Hepatocyte (in vitro differentiated cells): ENCODE data around the gene ACSS2. TPM values are rescaled to one million over a fixed set of nuclear protein-coding genes. Genes with fewer than 3 reads are reported as not detected.
A peak's percentile ranks its signal among the peaks of the same experiment; 100 is the strongest.

Experiments
- DNase-seq: peaks from one replicate; pipeline ENCODE4 v3.0.0-alpha.2; 2016; ENCODE audit warnings: low spot score
- H2AFZ ChIP-seq: fragments of 200-600 bp; sonication (generic); 2 replicates; pipeline ENCODE4 v1.6.0; 2016; ENCODE audit warnings: antibody characterized with exemption, mild to moderate bottlenecking
- H3K27ac ChIP-seq: fragments of 200-600 bp; sonication (generic); 2 replicates; pipeline ENCODE4 v1.5.1; 2016; ENCODE audit warnings: mild to moderate bottlenecking
- H3K27me3 ChIP-seq: fragments of 200-600 bp; sonication (generic); 2 replicates; pipeline ENCODE4 v1.6.1; 2016
- H3K36me3 ChIP-seq: fragments of 200-600 bp; sonication (generic); replicated peaks from 2 replicates; pipeline ENCODE4 v1.5.1; 2016; ENCODE audit warnings: low read depth; ENCODE audit not compliant: insufficient read depth
- H3K4me1 ChIP-seq: fragments of 200-600 bp; sonication (generic); 2 replicates; pipeline ENCODE4 v1.5.1; 2016; ENCODE audit warnings: mild to moderate bottlenecking, moderate library complexity; ENCODE audit not compliant: insufficient read depth
- H3K4me2 ChIP-seq: fragments of 200-600 bp; sonication (generic); 2 replicates; pipeline ENCODE4 v1.6.0; 2016
- H3K4me3 ChIP-seq: fragments of 200-600 bp; sonication (generic); 2 replicates; pipeline ENCODE4 v1.5.1; 2016; ENCODE audit warnings: mild to moderate bottlenecking
- H3K79me2 ChIP-seq: fragments of 200-600 bp; sonication (generic); 2 replicates; pipeline ENCODE4 v1.6.0; 2017; ENCODE audit warnings: mild to moderate bottlenecking
- H3K9me2 ChIP-seq: fragments of 200-600 bp; sonication (generic); replicated peaks from 2 replicates; pipeline ENCODE4 v1.6.0; 2017; ENCODE audit warnings: mild to moderate bottlenecking; ENCODE audit not compliant: insufficient read depth
- H3K9me3 ChIP-seq: fragments of 200-600 bp; sonication (generic); 2 replicates; pipeline ENCODE4 v1.5.1; 2016; ENCODE audit warnings: low read depth, mild to moderate bottlenecking
- H4K20me1 ChIP-seq: fragments of 200-600 bp; sonication (generic); 2 replicates; pipeline ENCODE4 v1.6.0; 2016; ENCODE audit warnings: mild to moderate bottlenecking; ENCODE audit not compliant: insufficient read depth, poor library complexity, severe bottlenecking
- CTCF ChIP-seq: fragments of 200-600 bp; sonication (generic); IDR thresholded peaks from 2 replicates; pipeline ENCODE4 v1.5.1; 2016; ENCODE audit warnings: antibody characterized with exemption, mild to moderate bottlenecking; ENCODE audit not compliant: poor library complexity
- EZH2 ChIP-seq: fragments of 200-600 bp; sonication (generic); IDR thresholded peaks from 2 replicates; pipeline ENCODE4 v1.6.1; 2016; ENCODE audit warnings: antibody characterized with exemption, mild to moderate bottlenecking, borderline replicate concordance
- EZH2phosphoT487 ChIP-seq: fragments of 200-600 bp; sonication (generic); IDR thresholded peaks from one replicate; pipeline ENCODE4 v1.6.1; 2018; ENCODE audit warnings: antibody characterized with exemption, mild to moderate bottlenecking, low read depth, moderate library complexity; ENCODE audit not compliant: unreplicated experiment, severe bottlenecking
- WGBS: methylation state at CpG from one replicate; pipeline ENCODE4 v1.1.6; 2016; ENCODE audit warnings: low lambda C conversion rate; ENCODE audit errors: missing lambda C conversion rate; 5-methylcytosine and 5-hydroxymethylcytosine counted together
- polyA plus RNA-seq: library from polyadenylated mRNA; unstranded; fragments of >200 nt; fragmentation: Nextera tagmentation; extraction: Ambion mirVana; gene quantifications from 2 replicates; pipeline ENCODE4 v1.2.1, GENCODE V29; 2016
- total RNA-seq: library from RNA; depleted of rRNA; stranded (reverse); fragments of >200 nt; gene quantifications from 2 replicates; pipeline ENCODE4 v1.2.3, GENCODE V29; 2014

ACSS2 gene
- total and polyA plus RNA-seq, 2 experiments from 2014 or later, result 52.0 to 59.5 TPM

GRCh38 chr20:34955231-34956040, 79.0 kb downstream of the ACSS2 start, which contains the start of the genes GSS and MYH7B:
Gene GSS (minus strand): TSS chr20:34955806. CDS start chr20:34951852, 3,954 bp downstream.
Gene MYH7B (plus strand): TSS chr20:34955868. CDS start chr20:34978006, 22,138 bp downstream.
- Histone ChIP-seq H3K4me3 (peak within 1 kb of the TSS; percentile 53), H3K4me2 (peak within 1 kb of the TSS; percentile 88), H3K27me3 (no peaks in the 10 kb centered on the region), H3K4me1 (peaks cover 11% of the 10 kb centered on the region), H4K20me1 (no peaks in the 10 kb centered on the region), H3K79me2 (peaks cover 8% of the 10 kb centered on the region), H3K36me3 (no peaks in the 10 kb centered on the region), H2AFZ (peak within 1 kb of the TSS; percentile 73), H3K9me2 (no peaks in the 10 kb centered on the region), H3K27ac (peak within 1 kb of the TSS; percentile 88), H3K9me3 (no peaks in the 10 kb centered on the region)
- 1% methylated on average over 55 of the region's 62 CpGs for WGBS
- peak; percentile 98 for DNase-seq
- TF ChIP-seq EZH2phosphoT487 (no peak), CTCF (peak; percentile 55), EZH2 (no peak)

- H2AFZ ChIP-seq, result peak overlapping the region; percentile 65
- H3K9me2 ChIP-seq, result no peaks in the 10 kb centered on the region
- peak overlapping the region; percentile 88 for H3K27ac ChIP-seq
- peak overlapping the region; percentile 88 for H3K4me2 ChIP-seq
- H3K4me3 ChIP-seq, result no peak overlapping the region
- H3K27me3 ChIP-seq, result no peaks in the 10 kb centered on the region
- no peaks in the 10 kb centered on the region for H3K9me3 ChIP-seq
- no peaks in the 10 kb centered on the region for H4K20me1 ChIP-seq
- TF ChIP-seq CTCF (no peak), EZH2 (no peak), EZH2phosphoT487 (no peak)
- H3K36me3 ChIP-seq, result no peaks in the 10 kb centered on the region
- WGBS, result 26% methylated on average over 6 of the region's 6 CpGs
- peaks cover 11% of the 10 kb centered on the region for H3K4me1 ChIP-seq
- H3K79me2 ChIP-seq, result peaks cover 8% of the 10 kb centered on the region
- no peak for DNase-seq
Measured at GRCh38 chr20:34956041-34956458, 79.6 kb downstream of the ACSS2 start.

- H3K4me2 ChIP-seq, result no peak overlapping the region
- TF ChIP-seq CTCF (no peak), EZH2 (no peak), EZH2phosphoT487 (no peak)
- no peak overlapping the region for H3K27ac ChIP-seq
- 89% methylated on average over 21 of the region's 21 CpGs for WGBS
- no peaks in the 10 kb centered on the region for H3K9me3 ChIP-seq
- H3K9me2 ChIP-seq, result no peaks in the 10 kb centered on the region
- H2AFZ ChIP-seq, result no peak overlapping the region
- no peaks in the 10 kb centered on the region for H3K36me3 ChIP-seq
- peaks cover 11% of the 10 kb centered on the region for H3K4me1 ChIP-seq
- no peaks in the 10 kb centered on the region for H4K20me1 ChIP-seq
- no peak overlapping the region for H3K4me3 ChIP-seq
- no peaks in the 10 kb centered on the region for H3K27me3 ChIP-seq
- DNase-seq, result no peak
- H3K79me2 ChIP-seq, result peaks cover 8% of the 10 kb centered on the region
Measured at GRCh38 chr20:34956751-34957472, 80.5 kb downstream of the ACSS2 start.
